TTC549 (cell line): ENCODE results near the gene NBPF1.
"Not testable (repeated sequence)": the region's sequence is repeated elsewhere in the genome, so short reads cannot be mapped to it uniquely, and the experiment has no call there.

Experiments
- FAIRE-seq: peaks from 2 replicates; lab custom pipeline; 2012; peaks lifted over from hg19 to GRCh38; lab: Jason Lieb, UNC

Gene NBPF1

GRCh38 chr1:16641159-16641975 lies 28.0 kb upstream of the NBPF1 start:
- FAIRE-seq: not testable (repeated sequence)

GRCh38 chr1:16639091-16640031 lies 26.0 kb upstream of the NBPF1 start:
- FAIRE-seq: not testable (repeated sequence)

GRCh38 chr1:16637941-16638778 lies 24.8 kb upstream of the NBPF1 start:
- FAIRE-seq: not testable (repeated sequence)

GRCh38 chr1:16636551-16637195 lies 23.3 kb upstream of the NBPF1 start:
- not testable (repeated sequence) for FAIRE-seq

GRCh38 chr1:16635959-16636358 lies 22.6 kb upstream of the NBPF1 start:
- FAIRE-seq: not testable (repeated sequence)

- FAIRE-seq: not testable (repeated sequence)
Measured at GRCh38 chr1:16633540-16634282, 20.3 kb upstream of the NBPF1 start.

GRCh38 chr1:16632044-16632850 lies 18.9 kb upstream of the NBPF1 start:
- not testable (repeated sequence) for FAIRE-seq

GRCh38 chr1:16631248-16632043 lies 18.1 kb upstream of the NBPF1 start:
- no peak for FAIRE-seq

- FAIRE-seq: no peak
Measured at GRCh38 chr1:16630661-16631247, 17.4 kb upstream of the NBPF1 start.

- FAIRE-seq: not testable (repeated sequence)
Measured at GRCh38 chr1:16629916-16630530, 16.7 kb upstream of the NBPF1 start.

- no peak for FAIRE-seq
Measured at GRCh38 chr1:16628361-16629111, 15.2 kb upstream of the NBPF1 start.

- not testable (repeated sequence) for FAIRE-seq
Measured at GRCh38 chr1:16626409-16626983, 13.1 kb upstream of the NBPF1 start.

- no peak for FAIRE-seq
Measured at GRCh38 chr1:16625497-16626408, 12.4 kb upstream of the NBPF1 start.

GRCh38 chr1:16623812-16624719 lies 10.7 kb upstream of the NBPF1 start:
- FAIRE-seq: not testable (repeated sequence)

- FAIRE-seq: not testable (repeated sequence)
Measured at GRCh38 chr1:16623337-16623736, 10.0 kb upstream of the NBPF1 start.
